SJCRH30 (cell line): ENCODE data around the gene IGSF23. TPM values are rescaled to one million over a fixed set of nuclear protein-coding genes. Genes with fewer than 3 reads are reported as not detected.

Source experiments
- DNase-seq, 2 experiments: peaks; one replicate each; pipeline ENCODE4 v3.0.0-alpha.2; 2015 to 2020
- H3K27ac ChIP-seq: fragments of 250-450 bp; sonication (Bioruptor Pico); 2 replicates; pipeline ENCODE4 v1.5.1; 2020; ENCODE audit warnings: mild to moderate bottlenecking, moderate library complexity
- H3K27me3 ChIP-seq: fragments of 250-450 bp; sonication (Bioruptor Pico); 2 replicates; pipeline ENCODE4 v1.5.1; 2020; ENCODE audit warnings: mild to moderate bottlenecking, moderate library complexity
- H3K36me3 ChIP-seq: fragments of 250-450 bp; sonication (Bioruptor Pico); 2 replicates; pipeline ENCODE4 v1.5.1; 2020; ENCODE audit warnings: mild to moderate bottlenecking, moderate library complexity
- H3K4me1 ChIP-seq: fragments of 250-450 bp; sonication (Bioruptor Pico); 2 replicates; pipeline ENCODE4 v1.5.1; 2020; ENCODE audit warnings: mild to moderate bottlenecking, moderate library complexity
- H3K4me3 ChIP-seq: fragments of 250-450 bp; sonication (Bioruptor Pico); 2 replicates; pipeline ENCODE4 v1.5.1; 2020; ENCODE audit warnings: mild to moderate bottlenecking, moderate library complexity
- H3K9me3 ChIP-seq: fragments of 250-450 bp; sonication (Bioruptor Pico); replicated peaks from 2 replicates; pipeline ENCODE4 v1.5.1; 2020; ENCODE audit warnings: mild to moderate bottlenecking, moderate library complexity
- total RNA-seq: library from RNA; depleted of rRNA; stranded (reverse); fragments of >200 nt; shearing (Covaris generic); gene quantifications from 2 replicates; pipeline ENCODE4 v1.2.3, GENCODE V29; 2014

Gene IGSF23
- total RNA-seq, 1 experiment from 2014 or later: not detected

DNA sequence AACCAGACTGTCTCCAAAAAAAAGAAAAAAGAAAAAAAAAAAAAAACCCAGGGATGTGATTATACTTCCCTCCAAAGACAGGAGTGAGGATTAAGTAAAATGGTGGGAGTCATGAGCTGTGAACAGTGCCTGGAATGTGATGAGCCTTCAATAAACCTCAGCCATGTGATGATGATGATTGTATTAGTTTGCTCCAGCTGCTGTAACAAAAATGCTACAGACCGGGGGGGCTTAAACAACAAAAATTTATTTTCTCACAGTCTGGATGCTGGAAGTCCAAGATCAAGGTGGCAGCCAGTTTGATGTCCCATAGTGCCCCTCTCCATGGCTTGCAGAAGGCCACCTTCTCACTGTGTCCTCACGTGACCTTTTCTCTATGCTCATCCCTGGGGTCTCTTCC is 21.4 kb downstream of the IGSF23 start:
- Histone ChIP-seq H3K27ac (peak overlapping the region; percentile 60; the same call in 1 of the 2 replicates), H3K36me3 (no peaks in the 10 kb centered on the region), H3K27me3 (no peaks in the 10 kb centered on the region), H3K9me3 (no peaks in the 10 kb centered on the region), H3K4me1 (peaks cover 16% of the 10 kb centered on the region), H3K4me3 (no peak overlapping the region)
- no peak for DNase-seq

DNA sequence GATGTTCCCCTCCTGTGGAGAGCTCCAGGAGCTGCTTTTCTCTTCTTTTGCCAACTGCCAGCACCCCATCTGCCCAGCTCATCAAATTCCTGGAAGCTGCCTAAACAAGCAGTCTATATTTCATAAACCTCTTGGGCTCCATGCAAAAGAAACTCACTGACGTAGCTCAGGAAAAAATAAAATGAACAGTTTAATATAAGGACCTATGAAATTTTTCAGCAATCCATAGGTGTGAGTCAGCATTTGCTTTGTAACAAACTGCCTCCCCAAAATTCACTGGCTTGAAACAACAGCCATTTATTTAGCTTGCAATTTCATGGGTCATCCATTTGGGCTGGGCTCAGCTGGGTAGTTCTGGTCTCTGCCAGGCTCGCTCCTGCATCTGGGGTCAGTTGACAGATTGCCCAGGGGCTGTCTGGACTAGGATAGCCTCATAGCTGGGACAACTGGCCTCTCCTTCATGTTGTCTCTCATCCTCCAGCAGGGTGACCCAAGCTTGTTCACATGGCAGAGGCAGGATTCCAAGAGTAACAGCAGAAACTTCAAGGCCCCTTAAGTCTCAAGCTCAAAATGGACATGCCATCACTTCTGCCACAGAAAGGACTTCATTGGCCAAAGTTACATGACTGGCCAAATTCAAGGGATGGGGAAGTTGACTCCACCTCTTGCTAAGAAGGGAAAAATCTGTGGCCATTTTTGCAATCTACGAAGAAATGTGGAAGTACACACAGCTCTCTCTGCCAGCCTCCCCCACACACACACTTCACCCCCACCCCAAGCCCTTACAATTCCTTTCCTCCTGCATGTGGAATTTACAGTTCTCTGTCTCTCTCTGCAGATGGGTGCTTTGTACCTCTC is 22.4 kb downstream of the IGSF23 start:
- Histone ChIP-seq H3K27me3 (no peaks in the 10 kb centered on the region), H3K4me3 (no peak overlapping the region), H3K27ac (peak overlapping the region; percentile 60), H3K4me1 (peaks cover 19% of the 10 kb centered on the region), H3K9me3 (no peaks in the 10 kb centered on the region), H3K36me3 (no peaks in the 10 kb centered on the region)
- peak; percentile 60 to 71 for DNase-seq

DNA sequence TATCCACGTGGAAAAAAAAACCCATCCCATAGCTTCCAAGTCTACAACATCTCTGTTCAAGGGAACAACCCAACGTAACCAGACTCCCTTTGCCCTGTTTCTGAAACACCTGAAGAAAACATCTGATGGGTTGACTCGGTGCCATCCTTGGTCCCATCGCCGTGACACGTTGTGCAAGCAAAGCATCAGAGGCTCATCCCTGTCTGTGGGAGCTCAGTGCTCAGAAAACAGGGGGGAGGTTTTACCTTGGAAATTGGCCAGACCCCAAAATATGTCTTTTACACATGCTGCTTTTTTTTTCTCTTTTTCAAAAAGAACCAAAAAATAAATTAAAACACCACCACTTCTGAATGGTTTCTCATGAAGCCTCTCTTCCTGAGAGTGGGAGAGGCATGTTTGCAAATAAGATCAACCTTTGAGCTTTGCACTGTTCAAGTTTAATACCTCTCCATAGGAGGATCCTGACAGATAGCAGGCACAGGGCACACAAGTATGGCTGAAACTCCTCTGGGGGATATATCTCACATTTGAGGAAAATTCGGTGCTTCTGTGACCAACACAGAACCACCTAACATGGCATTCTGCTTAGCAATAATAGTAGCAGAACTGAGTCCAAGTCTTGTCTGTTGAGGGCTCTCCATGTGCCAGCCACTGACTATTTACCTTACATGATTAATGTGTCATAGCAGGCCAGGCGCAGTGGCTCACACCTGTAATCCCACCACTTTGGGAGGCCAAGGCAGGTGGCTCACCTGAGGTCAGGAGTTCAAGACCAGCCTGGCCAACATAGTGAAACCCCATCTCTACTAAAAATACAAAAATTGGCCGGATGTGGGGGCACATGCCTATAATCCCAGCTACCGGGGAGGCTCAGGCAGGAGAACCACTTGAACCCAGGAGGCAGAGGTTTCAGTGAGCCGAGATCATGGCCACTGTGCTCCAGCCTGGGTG is 23.4 kb downstream of the IGSF23 start:
- Histone ChIP-seq H3K4me3 (no peak overlapping the region), H3K4me1 (peaks cover 19% of the 10 kb centered on the region), H3K27ac (peak overlapping the region; percentile 60), H3K36me3 (no peaks in the 10 kb centered on the region), H3K9me3 (no peaks in the 10 kb centered on the region), H3K27me3 (no peaks in the 10 kb centered on the region)
- DNase-seq: no peak

DNA sequence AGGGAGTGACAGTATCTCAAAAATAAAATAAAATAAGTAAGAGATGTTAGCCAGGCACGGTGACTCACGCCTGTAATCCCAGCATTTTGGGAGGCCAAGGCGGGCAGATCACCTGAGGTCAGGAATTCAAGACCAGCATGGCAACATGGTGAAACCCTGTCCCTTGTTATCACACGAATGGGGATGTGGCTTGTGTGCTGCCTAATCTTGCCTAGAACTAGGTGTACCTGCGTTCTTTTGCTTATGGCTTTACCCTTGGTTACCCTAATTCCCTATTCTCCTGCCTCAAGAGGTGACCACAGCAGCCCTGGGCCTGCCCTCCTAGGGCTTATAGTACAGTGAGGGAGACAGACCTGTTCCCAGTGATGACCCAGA is 24.0 kb downstream of the IGSF23 start:
- DNase-seq: no peak
- H3K27ac ChIP-seq: no peak overlapping the region
- no peaks in the 10 kb centered on the region for H3K27me3 ChIP-seq
- H3K36me3 ChIP-seq: no peaks in the 10 kb centered on the region
- no peaks in the 10 kb centered on the region for H3K9me3 ChIP-seq
- H3K4me1 ChIP-seq: peaks cover 19% of the 10 kb centered on the region
- no peak overlapping the region for H3K4me3 ChIP-seq

DNA sequence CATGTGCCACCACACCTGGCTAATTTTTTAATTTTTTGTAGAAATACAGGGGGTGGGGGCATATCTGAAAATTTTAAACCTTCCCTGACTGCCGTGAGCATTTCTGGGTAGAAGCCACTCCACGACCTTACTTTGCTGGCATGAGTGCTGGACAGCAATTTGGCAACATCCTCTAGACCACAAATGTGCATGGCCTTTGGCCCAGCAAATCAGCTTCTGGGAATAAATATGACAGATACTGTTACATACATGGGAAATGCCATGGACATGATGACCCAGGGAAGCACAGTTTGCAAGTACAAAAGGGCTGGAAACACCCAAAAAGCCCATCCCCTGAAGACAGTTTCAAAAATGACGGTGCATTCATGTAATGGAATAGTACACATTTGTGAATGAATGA is 27.2 kb downstream of the IGSF23 start:
- DNase-seq: no peak
- H3K27me3 ChIP-seq: no peaks in the 10 kb centered on the region
- no peaks in the 10 kb centered on the region for H3K36me3 ChIP-seq
- H3K4me3 ChIP-seq: no peak overlapping the region
- H3K27ac ChIP-seq: no peak overlapping the region
- H3K9me3 ChIP-seq: no peaks in the 10 kb centered on the region
- peaks cover 16% of the 10 kb centered on the region for H3K4me1 ChIP-seq

DNA sequence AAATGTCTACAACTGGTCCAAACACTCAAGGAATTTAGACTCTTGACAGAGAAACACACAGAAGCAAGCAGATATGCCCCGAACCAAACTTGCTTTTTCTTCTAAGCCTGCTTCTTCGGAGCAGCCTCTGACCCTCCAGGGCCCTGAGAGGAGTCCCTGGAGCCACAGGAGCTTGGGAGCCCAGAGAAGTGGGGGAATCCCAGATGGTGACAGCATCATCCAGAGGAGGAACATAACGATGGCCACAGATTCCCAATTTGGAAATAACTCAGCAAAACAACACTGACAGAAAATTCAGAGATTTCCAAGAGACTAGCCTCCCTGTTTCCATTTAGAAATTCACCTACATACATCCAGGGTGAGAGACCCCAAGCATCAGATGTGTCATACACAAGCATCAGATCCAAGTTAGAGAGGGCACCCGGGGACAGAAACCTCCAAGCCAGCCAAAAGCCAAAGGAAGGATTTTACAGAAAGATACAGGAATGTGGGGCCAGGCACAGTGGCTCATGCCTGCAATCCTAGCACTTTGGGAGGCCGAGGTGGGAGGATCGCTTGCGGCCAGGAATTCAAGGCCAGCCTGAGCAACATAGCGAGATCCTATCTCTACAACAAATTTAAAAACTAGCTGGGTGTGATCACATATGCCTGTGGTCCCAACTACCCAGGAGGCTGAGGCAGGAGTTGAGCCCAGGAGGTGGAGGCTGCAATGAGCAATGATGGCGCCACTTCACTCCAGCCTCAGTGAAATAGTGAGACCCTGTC is 28.3 kb downstream of the IGSF23 start:
- DNase-seq: no peak

DNA sequence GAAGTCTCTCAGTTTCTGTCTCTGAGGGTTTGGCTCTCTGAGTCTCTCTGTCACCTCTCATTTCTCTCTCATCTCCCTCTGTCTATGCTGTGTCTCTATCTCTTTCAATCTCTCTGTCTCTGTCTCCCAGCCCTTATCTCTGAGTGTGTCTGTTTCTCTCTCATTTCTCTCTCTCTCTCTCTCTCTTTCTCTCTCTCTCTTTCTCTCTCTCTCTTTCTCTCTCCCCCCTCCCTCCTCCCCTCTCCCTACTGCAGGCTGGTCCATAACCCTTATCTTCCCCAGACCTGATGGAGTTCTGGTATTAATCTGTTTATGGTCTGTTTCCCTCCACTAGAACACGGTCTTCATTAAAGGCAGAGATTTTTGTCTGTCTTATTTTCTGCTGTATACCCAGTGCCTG is 29.0 kb downstream of the IGSF23 start:
- peaks cover 3% of the 10 kb centered on the region; the same call in 1 of the 2 replicates for H3K4me1 ChIP-seq
- no peak overlapping the region for H3K4me3 ChIP-seq
- H3K27me3 ChIP-seq: no peaks in the 10 kb centered on the region
- H3K27ac ChIP-seq: no peak overlapping the region
- peaks cover 7% of the 10 kb centered on the region; the same call in 1 of the 2 replicates for H3K36me3 ChIP-seq
- no peaks in the 10 kb centered on the region for H3K9me3 ChIP-seq
- no peak for DNase-seq

More for the DNA sequence above, 28.3 kb downstream of the IGSF23 start:
- Histone ChIP-seq H3K27me3 (no peaks in the 10 kb centered on the region), H3K4me3 (no peak overlapping the region), H3K36me3 (peaks cover 7% of the 10 kb centered on the region; the same call in 1 of the 2 replicates), H3K27ac (no peak overlapping the region), H3K4me1 (peaks cover 5% of the 10 kb centered on the region; the same call in 1 of the 2 replicates), H3K9me3 (no peaks in the 10 kb centered on the region)

DNA sequence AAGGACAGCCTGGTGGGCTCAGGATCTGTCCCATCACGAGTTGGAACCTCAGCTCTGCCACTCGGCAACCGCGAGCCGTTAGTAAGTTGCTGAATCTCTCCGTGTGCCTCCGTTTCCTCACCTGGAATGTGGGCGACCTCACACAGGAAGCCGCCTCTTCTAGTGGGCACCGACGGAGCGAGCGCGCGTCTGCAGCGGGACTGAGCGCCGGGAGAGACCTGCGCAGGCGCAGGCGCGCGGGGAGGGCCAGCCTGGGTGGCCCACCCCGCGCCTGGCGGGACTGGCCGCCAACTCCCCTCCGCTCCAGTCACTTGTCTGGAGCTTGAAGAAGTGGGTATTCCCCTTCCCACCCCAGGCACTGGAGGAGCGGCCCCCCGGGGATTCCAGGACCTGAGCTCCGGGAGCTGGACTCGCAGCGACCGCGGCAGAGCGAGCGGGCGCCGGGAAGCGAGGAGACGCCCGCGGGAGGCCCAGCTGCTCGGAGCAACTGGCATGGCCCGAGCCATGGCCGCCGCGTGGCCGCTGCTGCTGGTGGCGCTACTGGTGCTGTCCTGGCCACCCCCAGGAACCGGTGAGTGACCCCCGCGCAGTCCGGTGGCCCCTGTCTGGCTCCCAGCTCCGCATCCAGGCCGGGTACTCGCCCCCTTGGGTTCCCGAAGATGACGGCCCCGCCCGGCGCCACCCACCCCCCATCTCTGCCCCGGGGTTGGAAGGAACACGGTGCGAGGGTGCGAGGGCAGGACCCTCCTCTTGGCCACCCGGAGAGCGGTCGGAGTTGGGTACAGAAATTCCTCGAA is 30.4 kb downstream of the IGSF23 start, which contains the start of gene PVR:
PVR (plus strand) TSS at position 306 of the 797 bp plus-strand sequence; CDS start at position 493, 187 bp downstream.
- H3K36me3 ChIP-seq: peaks cover 13% of the 10 kb centered on the region
- DNase-seq: peak; percentile 84 to 86
- H3K9me3 ChIP-seq: no peaks in the 10 kb centered on the region

DNA sequence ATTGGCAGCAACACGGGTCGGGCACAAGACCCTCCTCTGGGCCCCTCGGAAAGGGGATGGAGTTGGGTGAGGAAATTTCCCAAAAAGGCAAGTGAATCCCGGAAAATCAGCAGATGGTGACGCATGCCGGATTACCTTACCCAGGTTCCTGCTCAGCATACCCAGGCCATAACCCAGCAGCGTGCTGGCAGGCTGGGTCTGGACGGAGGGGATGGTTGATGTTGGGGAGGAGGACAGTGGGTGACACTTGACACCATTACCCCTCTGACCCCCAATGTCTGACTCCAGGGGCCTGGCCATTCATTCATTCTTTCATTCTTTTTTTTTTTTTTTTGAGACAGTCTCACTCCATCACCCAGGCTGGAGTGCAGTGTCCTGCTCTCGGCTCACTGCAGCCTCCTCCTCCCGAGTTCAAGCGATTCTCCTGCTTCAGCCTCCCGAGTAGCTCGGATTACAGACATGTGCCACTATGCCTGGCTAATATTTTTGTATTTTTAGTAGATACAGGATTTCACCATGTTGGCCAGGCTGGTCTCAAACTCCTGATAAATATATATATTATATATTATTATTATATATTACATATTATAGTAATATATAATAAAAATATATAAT is 31.1 kb downstream of the IGSF23 start:
- H3K9me3 ChIP-seq: no peaks in the 10 kb centered on the region
- H3K4me1 ChIP-seq: peaks cover 3% of the 10 kb centered on the region; the same call in 1 of the 2 replicates
- peak overlapping the region; percentile 89 for H3K4me3 ChIP-seq
- peaks cover 16% of the 10 kb centered on the region for H3K36me3 ChIP-seq
- peak overlapping the region; percentile 89 for H3K27ac ChIP-seq
- DNase-seq: peak; percentile 65 to 72
- no peaks in the 10 kb centered on the region for H3K27me3 ChIP-seq

More for the DNA sequence above, 30.4 kb downstream of the IGSF23 start, which contains the start of gene PVR:
- H3K4me1 ChIP-seq: peaks cover 3% of the 10 kb centered on the region; the same call in 1 of the 2 replicates
- peak within 1 kb of the TSS; percentile 89 for H3K27ac ChIP-seq
- H3K27me3 ChIP-seq: no peaks in the 10 kb centered on the region
- H3K4me3 ChIP-seq: peak within 1 kb of the TSS; percentile 89

DNA sequence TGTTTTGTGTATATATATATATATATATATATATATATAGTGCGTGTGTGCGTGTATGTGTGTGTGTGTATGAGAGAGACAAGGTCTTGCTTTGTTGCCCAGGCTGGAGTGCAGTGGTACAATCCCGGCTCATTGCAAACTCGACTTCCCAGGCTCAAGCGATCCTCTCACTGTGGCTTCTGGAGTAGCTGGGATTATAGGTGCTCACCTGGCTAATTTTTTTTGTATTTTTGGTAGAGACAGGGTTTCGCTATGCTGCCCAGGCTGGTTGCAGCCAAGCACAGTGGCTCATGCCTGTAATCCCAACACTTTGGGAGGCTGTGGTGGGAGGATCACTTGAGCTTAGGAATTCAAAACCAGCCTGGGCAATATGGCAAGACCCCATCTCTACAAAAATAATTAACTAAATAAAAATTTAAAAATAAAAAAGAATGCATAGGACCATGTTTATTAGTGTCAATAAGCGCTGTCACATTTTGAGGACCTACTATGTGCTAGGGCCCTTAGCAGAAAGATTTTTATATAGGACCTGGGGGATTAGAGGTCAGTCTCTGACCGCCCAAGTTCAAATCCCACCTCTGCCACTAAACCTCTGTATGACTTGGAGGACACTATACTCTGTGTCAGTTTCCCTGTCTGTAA is 32.2 kb downstream of the IGSF23 start:
- peaks cover 25% of the 10 kb centered on the region for H3K36me3 ChIP-seq
- no peak overlapping the region for H3K27ac ChIP-seq
- no peak overlapping the region for H3K4me3 ChIP-seq
- no peaks in the 10 kb centered on the region for H3K9me3 ChIP-seq
- no peak for DNase-seq
- H3K4me1 ChIP-seq: peaks cover 2% of the 10 kb centered on the region; the same call in 1 of the 2 replicates
- no peaks in the 10 kb centered on the region for H3K27me3 ChIP-seq

DNA sequence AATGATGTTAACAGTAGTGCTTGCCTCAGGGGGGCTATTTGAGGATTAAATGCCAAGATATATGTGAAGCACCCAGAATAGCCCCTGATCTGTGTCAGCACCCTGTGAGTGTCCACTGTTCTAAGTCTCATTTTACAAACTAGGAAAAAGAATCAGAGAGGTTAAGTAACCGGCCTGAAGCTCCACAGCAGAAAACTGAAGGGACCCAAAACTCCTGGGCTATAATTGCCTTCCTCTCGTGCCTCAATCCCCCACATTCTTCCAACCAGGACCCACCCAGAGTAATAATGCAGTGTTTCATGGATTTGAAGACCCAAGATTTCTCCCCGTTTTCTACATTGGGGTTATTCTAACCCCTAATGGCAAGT is 32.7 kb downstream of the IGSF23 start:
- no peak overlapping the region for H3K4me3 ChIP-seq
- H3K4me1 ChIP-seq: no peaks in the 10 kb centered on the region
- no peaks in the 10 kb centered on the region for H3K27me3 ChIP-seq
- H3K36me3 ChIP-seq: peaks cover 29% of the 10 kb centered on the region
- DNase-seq: no peak
- no peaks in the 10 kb centered on the region for H3K9me3 ChIP-seq
- no peak overlapping the region for H3K27ac ChIP-seq

DNA sequence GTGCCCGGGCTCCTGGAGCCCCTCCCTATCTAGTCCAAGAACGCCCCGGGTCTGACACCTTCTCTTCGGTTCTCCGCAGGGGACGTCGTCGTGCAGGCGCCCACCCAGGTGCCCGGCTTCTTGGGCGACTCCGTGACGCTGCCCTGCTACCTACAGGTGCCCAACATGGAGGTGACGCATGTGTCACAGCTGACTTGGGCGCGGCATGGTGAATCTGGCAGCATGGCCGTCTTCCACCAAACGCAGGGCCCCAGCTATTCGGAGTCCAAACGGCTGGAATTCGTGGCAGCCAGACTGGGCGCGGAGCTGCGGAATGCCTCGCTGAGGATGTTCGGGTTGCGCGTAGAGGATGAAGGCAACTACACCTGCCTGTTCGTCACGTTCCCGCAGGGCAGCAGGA is 33.8 kb downstream of the IGSF23 start:
- no peak overlapping the region for H3K4me3 ChIP-seq
- H3K36me3 ChIP-seq: peaks cover 37% of the 10 kb centered on the region
- H3K27ac ChIP-seq: no peak overlapping the region

More for the DNA sequence above, 33.8 kb downstream of the IGSF23 start:
- no peak for DNase-seq
- no peaks in the 10 kb centered on the region for H3K9me3 ChIP-seq
- no peaks in the 10 kb centered on the region for H3K4me1 ChIP-seq
- no peaks in the 10 kb centered on the region for H3K27me3 ChIP-seq
